NCI-H2081 (cell line): ENCODE data around the gene TBCCD1.
"Not testable (repeated sequence)": the region's sequence is repeated elsewhere in the genome, so short reads cannot be mapped to it uniquely, and the experiment has no call there.

ENCODE experiments used
- DNase-seq, 2 experiments: peaks; one replicate each; lab custom pipeline; 2025; lab: John Stamatoyannopoulos, UW

The TBCCD1 gene

DNA sequence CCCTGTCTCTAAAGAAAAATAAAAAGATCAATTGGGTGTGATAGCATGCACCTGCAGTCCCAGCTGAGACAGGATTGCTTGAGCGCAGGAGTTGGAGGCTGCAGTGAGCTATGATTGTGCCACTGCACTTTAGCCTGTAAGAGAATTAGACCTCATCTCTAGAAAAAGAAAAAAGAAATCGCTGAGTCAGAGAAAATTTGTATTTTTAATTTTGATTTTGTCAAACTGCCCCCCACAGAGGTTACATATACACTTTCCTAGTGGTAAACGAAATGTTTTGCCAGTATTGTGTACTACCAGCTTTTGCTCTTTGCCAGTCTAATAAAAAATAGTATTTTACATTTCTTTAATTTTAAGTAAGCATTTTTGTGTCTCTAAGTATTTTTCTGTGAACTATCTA is 17.6 kb downstream of the TBCCD1 start:
- no peak for DNase-seq

DNA sequence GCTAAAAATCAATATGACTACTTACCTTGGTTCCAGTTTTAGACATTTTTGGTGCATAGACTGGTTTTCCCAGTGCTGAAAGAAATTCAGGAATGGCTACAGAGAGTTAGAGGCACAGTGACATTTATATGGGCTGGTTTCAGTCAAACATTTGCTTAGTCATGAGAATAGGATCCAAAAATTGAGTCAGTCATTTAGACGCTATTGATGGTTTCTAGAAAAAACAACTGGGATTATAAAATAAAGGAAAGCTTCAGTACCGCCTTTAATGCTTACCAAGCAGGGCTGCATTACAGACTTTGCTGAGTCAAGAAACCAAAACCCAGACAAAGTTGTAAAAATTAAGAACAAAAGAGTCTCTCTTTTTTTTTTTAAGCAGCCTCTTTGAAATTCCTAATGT is 22.9 kb downstream of the TBCCD1 start, which contains the start of gene CRYGS:
TSS of gene CRYGS (minus strand) at position 100 of the 400 bp plus-strand sequence. CDS start at position 46, 54 bp downstream.
- DNase-seq, result no peak

DNA sequence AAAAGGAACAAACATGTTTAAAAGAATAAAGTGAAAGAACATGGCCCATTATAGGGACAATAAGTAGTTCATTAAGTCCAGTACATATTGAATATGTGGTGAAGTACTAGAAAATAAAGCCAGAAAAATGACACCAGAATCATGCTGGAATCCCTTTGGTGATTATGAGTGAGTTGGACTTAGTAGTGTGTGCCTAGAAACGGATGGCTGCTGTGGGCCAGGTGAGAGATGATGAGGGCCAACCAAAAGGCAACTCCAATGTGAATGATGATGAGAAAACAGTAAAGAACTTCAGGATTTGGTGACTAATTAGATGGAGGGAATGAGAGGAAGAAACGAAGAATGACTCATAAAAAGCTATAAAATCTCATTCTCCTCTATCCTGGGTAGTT is 26.3 kb downstream of the TBCCD1 start:
- no peak for DNase-seq

DNA sequence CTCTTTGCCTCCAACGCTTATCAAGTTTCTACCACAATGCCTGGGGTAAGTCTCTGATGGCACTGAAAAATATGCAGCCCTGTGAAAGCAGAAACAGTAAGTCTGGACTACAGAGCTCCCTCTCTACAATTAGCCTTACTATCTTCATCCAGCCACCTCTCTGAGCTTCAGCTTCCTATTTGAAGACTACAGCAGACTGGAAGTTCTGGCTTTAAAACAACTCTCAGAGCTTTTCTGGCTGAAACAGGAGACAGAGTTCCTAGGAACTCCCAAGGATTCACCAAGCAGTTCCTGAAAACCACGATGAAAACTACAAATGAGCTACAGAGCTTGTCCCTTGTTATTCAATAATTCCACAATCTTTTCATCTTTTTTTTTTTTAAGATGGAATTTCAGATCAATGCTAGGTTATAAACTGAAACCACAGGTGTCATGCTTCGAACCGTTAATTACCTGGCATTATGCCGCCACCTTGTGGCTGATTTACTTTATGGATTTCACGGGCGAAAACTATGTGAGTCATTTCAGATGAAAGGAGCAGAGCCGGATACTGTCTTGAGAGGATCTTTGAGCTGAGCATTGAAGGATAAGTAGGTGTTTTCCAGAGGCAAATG is 26.8 kb downstream of the TBCCD1 start:
- DNase-seq, result peak; percentile 65 to 79

DNA sequence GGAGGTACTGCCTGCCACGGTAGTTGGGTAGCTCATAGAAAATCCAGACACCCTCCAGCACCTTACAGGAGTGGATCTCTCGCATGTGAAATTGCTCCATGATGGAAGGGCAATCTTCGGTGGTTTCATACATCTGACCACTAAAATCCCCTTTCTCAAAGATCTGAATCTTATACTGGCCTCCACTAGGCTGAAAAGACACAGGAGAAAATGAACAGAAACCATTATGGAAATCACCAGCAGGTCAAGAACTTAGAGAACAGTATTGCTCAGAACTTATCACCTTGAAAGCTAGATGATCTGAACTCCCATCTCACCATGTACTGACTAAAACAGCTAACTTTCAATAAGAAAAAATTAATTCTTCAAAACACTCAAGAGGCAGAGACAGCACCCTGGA is 28.4 kb downstream of the TBCCD1 start:
- DNase-seq, result no peak

DNA sequence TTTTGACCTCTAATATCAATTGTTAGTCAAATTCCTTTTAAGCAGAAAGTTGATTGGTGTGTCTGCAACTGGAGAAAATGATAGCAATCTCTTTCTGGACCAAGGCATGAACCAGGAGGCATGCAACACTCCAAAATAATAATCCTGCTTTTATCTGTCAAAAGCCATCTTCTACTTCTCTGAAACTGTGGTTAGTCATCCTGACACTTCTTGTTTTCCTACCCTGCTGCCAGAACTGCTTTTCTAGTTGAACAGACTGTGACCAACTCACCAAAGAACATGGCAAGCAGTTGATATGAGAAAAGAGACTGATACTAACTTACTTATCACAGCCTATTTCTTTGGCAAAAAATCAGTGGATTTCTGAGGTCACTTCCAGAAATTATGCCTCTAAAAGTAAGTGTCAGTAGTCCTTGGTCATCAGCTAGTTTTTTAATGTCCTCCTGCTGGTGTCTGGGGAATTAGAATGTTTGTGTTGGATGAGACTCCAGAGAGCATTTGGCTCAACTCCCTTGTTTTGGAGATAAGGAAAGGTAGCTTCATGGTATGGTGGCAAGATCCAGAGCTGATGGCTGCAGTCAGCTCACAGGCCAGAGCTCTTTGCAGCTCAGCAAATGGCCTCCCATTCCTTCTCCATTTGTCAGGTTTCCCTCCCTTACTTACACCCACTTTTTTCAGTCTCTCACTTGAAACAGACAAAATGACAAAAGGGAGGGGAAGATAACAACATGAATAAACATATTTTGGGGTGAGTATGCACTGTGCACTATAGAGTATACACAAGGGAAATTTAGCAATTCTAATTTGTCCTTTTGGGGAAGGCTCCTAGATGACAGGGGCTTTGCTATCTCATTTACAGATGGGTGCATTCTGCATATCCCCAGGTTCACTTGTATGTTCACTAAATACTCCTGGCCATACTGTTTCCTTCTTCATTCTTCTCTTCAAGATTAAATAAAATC is 30.0 kb downstream of the TBCCD1 start:
- DNase-seq, result no peak

DNA sequence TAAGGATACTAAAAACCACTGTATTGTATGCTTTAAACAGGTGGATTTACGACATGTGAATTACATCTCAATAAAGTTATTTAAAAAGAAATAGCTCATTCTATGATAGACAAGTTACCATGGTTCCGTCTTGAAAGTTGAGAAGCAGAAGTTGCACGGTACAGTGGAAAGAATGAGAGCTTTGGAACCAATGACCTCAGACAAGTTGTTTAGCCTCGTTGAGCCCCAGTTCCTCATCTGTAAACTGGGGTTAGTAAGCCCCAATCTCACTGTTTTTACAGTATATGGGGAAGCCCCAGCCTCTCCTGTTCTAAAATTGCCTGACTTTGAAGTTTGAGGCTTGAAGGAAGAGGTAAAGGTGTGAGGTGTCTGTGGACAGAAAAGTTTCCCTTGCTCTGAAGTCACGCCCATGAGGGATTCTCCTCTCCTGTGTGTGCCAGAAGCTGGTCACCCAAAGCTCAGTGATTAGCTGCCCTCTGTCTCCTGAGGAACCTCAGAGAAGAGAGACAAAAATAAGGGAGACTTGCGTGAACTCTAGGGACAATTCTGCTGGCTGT is 32.9 kb downstream of the TBCCD1 start:
- no peak for DNase-seq

DNA sequence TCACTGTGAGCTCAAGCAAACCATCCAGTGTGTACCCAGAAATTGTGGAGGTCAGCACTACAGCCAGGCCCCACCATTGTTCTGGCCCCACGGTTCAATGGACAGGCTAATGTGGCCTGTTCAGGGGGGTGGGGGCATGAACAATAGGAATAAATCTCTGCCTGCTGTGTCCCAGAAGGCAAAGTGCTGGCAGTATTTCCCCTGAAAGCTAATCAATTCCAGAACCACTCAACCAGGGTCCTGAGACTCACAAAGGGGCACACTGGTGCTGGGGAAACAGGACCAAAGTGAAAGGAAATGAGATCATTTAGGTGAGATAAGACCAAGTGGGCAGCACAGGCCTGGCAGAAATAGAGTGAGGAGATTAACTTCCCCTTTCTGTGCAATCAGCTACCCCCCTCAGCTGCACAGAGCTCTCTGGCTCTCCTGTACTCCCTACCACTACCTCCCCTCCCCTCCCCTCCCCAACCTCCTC is 34.5 kb downstream of the TBCCD1 start:
- DNase-seq, result no peak

DNA sequence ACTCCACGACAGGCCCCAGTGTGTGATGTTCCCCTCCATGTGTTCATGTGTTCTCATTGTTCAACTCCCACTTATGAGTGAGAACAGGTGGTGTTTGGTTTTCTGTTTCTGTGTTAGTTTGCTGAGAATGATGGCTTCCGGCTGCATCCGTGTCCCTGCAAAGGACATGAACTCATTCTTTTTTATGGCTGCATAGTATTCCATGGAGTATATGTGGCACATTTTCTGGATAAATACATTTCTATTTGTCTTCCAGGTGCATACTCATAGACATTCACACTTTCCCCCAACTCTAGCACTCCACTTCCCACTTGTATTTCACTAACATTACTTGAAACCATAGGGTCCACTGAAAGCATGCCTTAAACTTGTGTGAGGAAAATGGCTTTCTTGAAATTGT is 35.4 kb downstream of the TBCCD1 start:
- DNase-seq, result not testable (repeated sequence)

DNA sequence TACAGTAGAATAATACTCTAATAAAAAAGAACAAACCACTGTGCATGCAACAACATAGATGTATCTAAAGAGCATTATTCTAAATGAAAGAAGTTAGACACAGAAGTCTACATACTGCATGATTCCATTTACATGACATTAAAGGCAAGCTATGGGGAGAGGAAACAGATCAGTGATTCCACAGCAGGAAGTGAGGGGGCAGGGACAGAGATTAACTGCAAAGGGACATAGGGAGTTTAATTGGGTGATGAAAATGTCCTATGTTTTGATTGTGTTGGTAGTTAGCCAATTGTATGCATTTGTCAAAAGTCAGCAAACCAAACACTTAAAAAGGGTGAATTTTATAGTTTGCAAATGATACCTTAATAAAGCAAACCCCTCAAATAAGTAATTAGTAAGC is 36.7 kb downstream of the TBCCD1 start:
- DNase-seq, result no peak

DNA sequence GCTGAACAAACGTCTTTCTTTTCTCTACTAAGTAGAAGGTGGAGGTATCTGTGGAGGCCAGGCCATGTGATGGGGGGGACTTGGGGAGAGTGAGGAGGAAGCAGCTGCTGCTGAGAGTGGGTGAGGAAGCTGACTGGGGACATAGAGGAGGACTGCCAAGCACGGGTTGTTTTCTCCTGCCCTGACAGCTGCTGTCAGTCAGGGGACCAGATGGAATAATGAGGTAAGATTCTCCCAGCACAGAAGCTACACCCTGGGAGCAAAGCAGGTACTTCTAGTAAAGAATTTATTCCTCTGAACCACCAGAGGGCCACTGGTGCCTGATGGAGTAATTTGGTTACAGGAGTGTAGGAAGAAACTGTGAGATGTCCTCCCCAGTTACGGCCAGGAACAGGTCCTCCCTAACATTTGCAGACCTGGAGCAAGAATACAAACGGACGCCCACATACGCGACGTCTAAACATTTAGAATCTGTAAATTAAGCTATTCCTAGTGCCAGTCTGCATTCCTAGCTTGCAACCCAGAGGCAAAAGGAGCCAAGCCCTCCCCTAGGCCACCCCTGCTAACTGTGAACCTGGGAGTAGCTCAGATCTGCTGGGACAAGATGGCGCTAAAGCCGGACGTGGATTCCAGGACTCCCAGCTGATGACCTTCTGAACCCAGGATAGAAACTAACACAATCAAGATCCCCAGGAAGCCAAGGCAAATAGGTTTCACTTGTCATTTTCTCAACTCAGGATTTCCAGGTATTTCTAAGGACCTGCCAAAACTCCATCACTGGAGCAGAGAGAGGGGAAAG is 37.7 kb downstream of the TBCCD1 start:
- no peak for DNase-seq

DNA sequence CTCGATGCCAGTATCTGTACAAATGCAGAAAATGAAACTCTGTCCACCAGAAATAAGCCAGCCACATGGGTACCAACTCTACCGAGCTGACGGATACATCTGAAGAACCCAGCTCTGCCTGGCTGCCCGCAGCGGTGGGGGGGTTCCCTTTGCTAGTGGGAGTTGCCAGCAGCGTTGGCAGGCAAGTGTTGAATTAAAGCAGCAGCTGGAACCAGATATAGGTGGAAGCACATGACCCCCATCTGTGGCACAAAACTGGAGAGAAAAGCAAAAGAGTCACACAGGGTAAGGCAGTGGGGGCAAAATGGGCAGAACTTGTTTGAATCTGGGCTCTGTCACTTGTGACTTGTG is 40.9 kb downstream of the TBCCD1 start:
- no peak for DNase-seq

DNA sequence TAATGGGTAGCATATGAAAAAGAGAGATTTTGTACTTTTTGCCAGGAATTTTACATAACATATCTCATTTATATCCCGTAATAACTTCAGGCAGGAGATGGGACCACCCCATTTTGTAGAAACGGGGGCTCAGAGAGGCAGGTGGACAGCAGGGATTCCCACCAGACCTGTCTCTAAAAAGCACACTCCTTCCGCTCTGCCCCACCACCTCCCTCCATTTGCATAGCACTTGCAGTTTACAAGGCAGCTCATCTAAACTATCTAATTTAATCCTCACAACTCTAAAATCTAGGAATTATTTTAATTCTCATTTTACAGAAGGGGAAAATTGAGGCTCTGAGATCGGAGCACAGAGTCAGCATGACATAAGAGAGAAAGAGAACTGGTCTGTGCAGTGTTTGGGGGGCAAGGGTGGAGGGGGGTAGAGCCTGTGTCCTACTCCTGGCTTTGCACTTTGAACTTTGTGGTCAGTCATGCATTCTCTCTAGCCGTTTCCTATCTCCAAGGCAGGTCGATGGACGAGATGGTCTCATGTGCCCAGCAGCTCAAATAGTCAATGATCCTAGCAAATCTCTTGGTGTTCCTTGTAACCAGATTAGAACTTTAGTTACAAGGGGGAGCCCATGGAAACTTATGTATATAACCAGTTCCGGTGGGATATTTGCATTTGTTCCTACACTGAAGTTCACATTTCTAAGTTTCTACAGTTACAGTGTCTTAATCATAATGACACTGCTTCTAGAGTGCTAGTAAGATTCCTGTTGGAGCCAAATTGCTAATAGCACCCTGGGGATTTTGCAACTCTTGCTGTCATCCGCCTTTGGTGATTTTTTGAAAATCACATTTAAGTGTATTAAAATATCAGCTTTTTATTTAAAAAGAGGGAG is 41.5 kb downstream of the TBCCD1 start:
- no peak for DNase-seq

DNA sequence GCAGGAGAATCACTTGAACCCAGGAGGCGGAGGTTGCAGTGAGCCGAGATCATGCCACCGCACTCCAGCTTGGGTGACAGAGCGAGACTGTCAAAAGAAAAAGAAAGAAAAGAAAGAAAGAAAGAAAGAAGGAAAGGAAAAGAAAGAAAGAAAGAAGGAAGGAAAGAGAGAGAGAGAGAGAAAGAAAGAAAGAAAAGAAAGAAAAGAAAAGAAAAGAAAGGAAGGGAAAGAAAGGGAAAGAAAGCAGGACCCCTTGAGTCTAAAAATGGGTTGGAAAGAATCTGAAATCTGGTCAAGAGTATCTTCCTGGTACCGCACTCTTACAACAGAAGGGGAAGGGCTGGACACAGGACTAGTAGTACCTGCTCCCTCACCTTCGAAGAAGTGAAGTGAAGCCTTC is 42.5 kb downstream of the TBCCD1 start:
- no peak for DNase-seq

DNA sequence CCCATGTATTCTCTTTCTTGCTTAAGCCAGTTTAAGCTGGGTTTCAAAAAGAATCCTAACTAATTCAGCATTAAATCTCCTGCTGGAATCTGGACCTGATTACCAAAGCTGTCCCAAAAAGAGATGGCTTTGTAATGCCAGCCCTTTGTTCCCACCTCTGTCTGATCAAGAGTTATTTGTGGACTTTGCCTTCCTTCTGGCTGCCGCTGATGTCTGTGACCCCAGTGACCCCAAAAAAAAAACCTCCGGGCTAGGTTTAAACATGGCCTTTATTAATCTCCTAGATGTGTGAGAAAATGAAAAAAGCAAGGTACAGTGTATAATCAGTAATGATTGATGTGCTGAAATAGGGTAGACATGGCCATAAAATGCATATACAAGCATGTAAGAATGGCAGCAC is 43.7 kb downstream of the TBCCD1 start:
- no peak for DNase-seq

DNA sequence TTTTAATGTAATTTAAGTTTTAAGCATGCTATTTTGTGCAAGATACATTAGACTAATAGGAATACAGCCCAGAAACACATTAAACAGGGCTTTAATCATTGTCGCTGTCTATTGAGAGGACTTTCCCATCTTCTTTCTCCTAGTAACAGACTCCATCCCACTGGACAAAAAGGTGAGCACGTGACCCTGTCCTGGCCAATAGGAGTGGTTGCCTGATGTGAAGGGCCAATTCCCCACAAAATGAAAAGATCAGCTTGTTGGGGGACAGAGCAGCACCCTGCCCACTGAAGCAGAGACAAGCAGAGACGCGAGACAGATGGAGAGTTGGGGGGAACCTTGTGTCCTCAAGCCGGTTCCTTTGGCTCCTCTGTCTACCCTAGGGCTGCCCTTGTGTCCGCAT is 44.1 kb downstream of the TBCCD1 start:
- no peak for DNase-seq

DNA sequence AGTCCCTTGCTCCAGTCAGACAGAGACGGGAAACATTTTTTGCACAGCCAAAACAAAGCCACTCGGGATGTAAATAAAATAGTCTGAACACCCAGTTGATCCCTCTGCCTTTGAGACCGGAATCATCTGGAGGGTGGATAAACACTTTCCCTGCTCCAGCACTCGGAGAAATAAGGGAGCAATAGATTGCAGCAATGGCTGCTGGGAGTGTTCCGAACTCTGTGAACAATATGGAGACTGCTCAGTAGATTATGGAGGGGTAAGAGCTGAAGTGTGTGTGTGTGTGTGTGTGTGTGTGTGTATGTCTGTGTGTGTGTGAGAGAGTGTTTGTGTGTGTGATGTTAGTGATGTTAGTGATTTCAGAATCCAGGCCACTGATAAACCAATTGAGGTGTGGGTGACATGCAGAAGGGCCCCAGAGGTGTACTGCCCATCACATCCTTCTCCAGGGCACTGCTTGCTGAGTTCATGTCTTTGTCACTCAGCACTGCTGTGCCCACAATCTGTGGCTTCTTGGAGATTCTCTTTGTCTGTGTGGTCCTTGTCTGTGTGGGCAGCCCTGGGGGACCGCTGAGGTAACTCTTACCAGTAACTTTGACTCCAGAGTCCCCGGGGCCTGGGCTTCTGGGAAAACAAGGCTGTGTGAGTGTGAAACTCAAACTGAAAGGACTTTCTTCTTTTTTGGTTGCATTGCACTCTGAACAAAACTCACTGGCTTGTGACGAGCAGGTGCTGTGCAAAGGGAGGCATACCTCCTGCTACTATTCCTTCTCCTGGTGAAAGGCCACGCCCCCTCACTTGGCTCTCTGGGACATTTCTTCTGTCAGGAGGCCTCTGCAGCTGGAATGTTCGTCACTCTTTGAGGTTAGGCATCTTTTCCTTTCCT is 45.9 kb downstream of the TBCCD1 start:
- no peak for DNase-seq

DNA sequence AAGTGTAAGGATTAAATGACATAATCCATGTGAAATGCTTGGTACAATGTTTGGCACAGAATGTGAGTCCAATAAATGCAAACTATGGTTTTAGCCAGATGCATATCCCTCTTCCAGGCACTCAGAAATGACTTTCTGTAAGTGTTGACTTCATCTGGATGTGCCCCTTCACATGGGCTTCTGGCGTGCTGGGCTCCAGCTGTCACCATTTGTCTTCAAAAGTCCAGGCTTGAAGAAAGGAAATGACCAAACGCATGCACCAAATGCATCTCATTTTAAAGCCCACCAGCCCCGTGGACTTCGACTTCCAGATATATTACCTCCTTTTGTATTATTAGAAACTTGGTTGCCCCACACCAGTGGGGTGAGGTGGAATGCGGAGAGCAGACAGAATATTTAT is 46.7 kb downstream of the TBCCD1 start:
- no peak for DNase-seq

DNA sequence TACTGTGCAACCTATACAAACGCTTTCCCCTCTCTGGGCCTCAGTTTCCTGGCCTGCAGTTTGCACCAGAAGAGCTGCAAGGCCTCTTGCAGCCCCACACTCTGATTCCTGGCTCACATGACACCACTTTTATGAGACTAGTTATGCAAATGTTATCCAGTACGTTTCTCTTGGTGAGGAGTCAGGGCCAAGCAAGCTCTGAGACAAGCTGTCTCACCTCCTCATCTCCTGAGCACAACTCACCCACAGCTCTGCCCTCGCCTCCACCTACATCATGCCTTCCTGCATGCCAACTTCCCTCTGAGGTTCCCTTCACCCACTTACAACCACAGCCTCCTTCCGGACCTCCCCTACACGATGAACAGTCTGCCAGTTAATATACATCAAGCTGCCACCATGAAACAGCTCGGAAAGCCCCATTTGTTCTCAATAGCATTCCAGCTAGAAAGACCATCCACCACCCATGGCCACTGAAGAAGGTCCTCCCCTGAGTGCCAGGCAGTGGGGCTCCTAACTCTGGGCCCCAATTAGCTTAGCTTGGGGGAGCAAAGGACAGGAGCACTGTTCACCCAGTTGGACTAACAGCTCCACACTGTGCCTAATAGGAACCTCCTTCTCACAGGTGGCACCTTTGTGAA is 48.0 kb downstream of the TBCCD1 start:
- DNase-seq, result no peak

DNA sequence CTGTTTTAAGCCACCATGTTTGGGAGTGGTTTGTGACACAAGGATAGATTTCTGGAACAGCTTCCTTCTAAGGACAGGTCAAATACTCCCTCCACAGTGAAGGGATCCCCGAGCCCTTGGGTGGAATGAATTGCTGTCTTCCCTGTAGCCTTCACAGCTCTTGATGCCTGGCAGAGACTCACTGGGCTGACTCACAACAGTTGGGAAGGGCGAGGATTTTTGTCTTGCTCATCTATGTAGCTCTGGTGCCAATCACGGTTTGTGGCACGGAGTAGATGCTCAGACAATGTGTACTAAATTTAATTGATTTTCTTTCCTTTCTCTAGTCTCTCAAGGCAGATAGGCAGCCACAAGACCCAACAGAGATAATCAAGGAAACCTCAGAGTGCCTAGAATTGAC is 49.9 kb downstream of the TBCCD1 start:
- no peak for DNase-seq
